Lung (tissue), 12 donors: ENCODE results near the gene NIT2. TPM values are rescaled to one million over a fixed set of nuclear protein-coding genes. Genes with fewer than 3 reads are reported as not detected.

Source experiments
- ATAC-seq: fragments of 200-7000 bp; cut with Tn5 transposase; one replicate; pipeline ENCODE4 v1.9.1; 2020; ENCODE audit warnings: moderate number of reproducible peaks; ENCODE audit not compliant: insufficient read depth, low FRiP score
- DNase-seq, 3 donors: peaks; one replicate each; pipeline ENCODE4 v3.0.0-alpha.2; 2013 to 2017
- H3K27ac ChIP-seq, 2 donors: one replicate each; pipeline ENCODE4 v1.5.1; 2013; ENCODE audit warnings: mild to moderate bottlenecking in 2 of 2, moderate library complexity in 2 of 2, control low read depth in 1 of 2, inconsistent platforms in 1 of 2, low read depth in 1 of 2, low read length in 1 of 2
- H3K27me3 ChIP-seq, 3 donors: one replicate each; pipeline ENCODE4 v1.5.1; 2013; ENCODE audit warnings: low read length in 2 of 3; ENCODE audit not compliant: control insufficient read depth in 3 of 3, insufficient read depth in 3 of 3
- H3K36me3 ChIP-seq, 4 donors: one replicate each; pipeline ENCODE4 v1.5.1; 2013; ENCODE audit warnings: low read length in 4 of 4, mild to moderate bottlenecking in 1 of 4, moderate library complexity in 1 of 4; ENCODE audit not compliant: control insufficient read depth in 4 of 4, insufficient read depth in 4 of 4
- H3K4me1 ChIP-seq, 5 donors: one replicate each; pipeline ENCODE4 v1.5.1; 2013; ENCODE audit warnings: low read length in 5 of 5, mild to moderate bottlenecking in 2 of 5, moderate library complexity in 1 of 5; ENCODE audit not compliant: control insufficient read depth in 5 of 5, insufficient read depth in 5 of 5
- H3K4me3 ChIP-seq: one replicate; pipeline ENCODE4 v1.5.1; 2013; ENCODE audit warnings: mild to moderate bottlenecking, control low read depth, moderate library complexity
- H3K9ac ChIP-seq, 2 donors: one replicate each; pipeline ENCODE4 v1.5.1; 2013; ENCODE audit warnings: low read length in 2 of 2, control low read depth in 1 of 2; ENCODE audit not compliant: insufficient read depth in 1 of 2
- H3K9me3 ChIP-seq, 4 donors: one replicate each; pipeline ENCODE4 v1.5.1; 2013; ENCODE audit warnings: low read length in 3 of 4, mild to moderate bottlenecking in 1 of 4, moderate library complexity in 1 of 4; ENCODE audit not compliant: control insufficient read depth in 4 of 4, insufficient read depth in 3 of 4
- WGBS, 2 donors: extraction: QIAGEN DNeasy Blood & Tissue Kit; methylation state at CpG; one replicate each; pipeline ENCODE4 v1.1.7; 2013; 5-methylcytosine and 5-hydroxymethylcytosine counted together
- polyA plus RNA-seq, 2 donors: library from polyadenylated mRNA; stranded (reverse); fragments of 200-250 nt; gene quantifications; one replicate each; pipeline ENCODE4 v1.2.1, GENCODE V29; 2013
- total RNA-seq, 2 donors: library from RNA; depleted of rRNA in 1 of 2; stranded (reverse); fragments of >200 nt in 1 of 2; gene quantifications; one replicate each; pipeline ENCODE4 v1.2.1, GENCODE V29; 2014 to 2021
- TF ChIP-seq, protein P1 (sequence below): IDR thresholded peaks from 2 replicates; pipeline ENCODE4 v1.5.1; 2012; ENCODE audit warnings: mild to moderate bottlenecking; ENCODE audit errors: control extremely low read depth, extremely low read depth
- donor health status: control.
- donor health status: control.
- donor health status: Bipolar disorder and iron deficiency.
- donor health status: healthy.
- donor health status: DM: yes; HTN: yes; CAD: no.

Gene NIT2
- total and polyA plus RNA-seq, 4 donors, result 20.2 to 42.0 (median 29.3) TPM

DNA sequence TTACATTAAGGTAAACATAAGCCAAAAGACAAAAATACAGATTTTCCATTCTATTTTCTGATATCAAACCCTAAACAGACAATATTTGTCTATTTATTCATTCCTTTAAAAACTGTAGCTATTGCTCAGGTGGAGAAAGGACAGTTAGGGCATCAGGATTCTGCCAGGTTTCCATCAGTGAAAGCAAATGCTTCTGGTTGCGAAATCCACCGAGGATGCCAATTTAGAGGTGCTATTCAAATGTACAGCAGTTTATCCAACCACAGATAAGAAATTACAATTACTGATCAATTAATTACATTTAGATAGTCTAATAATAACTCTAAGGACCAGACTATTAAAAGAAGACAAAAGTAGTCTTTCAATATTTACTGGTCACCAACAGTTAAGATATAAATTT lies 62.4 kb downstream of the NIT2 start:
- WGBS, 2 donors, result 58 to 69% methylated on average over 2 of the region's 2 CpGs
- Histone ChIP-seq H3K27ac (no peak overlapping the region), H3K36me3 (peaks cover 0 to 2% (median 2%) of the 10 kb centered on the region in 4 donors), H3K4me1 (peaks cover 3 to 17% (median 10%) of the 10 kb centered on the region in 5 donors), H3K9me3 (no peaks in the 10 kb centered on the region), H3K27me3 (no peaks in the 10 kb centered on the region), H3K4me3 (no peak overlapping the region), H3K9ac (no peak overlapping the region)
- TF ChIP-seq, protein P1, sequence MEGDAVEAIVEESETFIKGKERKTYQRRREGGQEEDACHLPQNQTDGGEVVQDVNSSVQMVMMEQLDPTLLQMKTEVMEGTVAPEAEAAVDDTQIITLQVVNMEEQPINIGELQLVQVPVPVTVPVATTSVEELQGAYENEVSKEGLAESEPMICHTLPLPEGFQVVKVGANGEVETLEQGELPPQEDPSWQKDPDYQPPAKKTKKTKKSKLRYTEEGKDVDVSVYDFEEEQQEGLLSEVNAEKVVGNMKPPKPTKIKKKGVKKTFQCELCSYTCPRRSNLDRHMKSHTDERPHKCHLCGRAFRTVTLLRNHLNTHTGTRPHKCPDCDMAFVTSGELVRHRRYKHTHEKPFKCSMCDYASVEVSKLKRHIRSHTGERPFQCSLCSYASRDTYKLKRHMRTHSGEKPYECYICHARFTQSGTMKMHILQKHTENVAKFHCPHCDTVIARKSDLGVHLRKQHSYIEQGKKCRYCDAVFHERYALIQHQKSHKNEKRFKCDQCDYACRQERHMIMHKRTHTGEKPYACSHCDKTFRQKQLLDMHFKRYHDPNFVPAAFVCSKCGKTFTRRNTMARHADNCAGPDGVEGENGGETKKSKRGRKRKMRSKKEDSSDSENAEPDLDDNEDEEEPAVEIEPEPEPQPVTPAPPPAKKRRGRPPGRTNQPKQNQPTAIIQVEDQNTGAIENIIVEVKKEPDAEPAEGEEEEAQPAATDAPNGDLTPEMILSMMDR, result no peak
- DNase-seq (no peak), ATAC-seq (no peak)

DNA sequence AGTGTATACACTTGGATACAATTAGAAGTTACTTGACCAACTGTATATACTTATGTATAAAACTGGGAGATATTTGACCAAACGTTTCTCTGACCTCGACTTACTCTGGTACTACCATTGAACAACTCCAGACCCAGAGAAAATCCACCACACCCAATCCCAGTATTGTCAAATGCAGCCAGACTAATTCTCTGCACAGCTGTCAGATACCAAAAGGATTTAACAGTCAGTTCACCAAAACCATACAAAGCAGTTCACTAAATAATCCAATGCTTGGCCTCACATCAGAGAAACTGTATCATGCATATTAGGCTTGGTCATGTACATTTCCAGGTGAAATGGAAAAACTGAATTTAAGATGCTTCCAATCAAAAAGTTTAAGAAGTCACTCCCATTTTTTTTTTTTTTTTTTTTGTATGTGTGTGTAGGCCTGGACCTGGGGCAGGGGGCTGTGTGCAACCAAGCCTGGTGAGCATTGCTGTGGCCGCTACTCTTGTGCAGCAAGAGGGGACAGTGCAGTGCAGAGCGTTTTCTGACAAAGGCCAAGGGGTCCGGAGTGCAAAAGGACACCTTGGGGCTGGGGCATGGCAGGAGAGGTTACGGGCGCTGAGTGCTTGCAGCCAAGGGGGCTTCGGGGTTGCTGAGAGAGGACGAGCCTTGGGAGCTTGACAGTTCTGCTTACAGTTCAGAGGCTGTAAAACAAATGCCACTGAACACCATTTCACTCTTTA lies 64.9 kb downstream of the NIT2 start:
- no peak for ATAC-seq
- Histone ChIP-seq H3K4me3 (peak overlapping the region; percentile 33), H3K4me1 (peaks cover 5 to 32% (median 14%) of the 10 kb centered on the region in 5 donors), H3K36me3 (peaks cover 0 to 2% (median 0%) of the 10 kb centered on the region in 4 donors), H3K9me3 (no peaks in the 10 kb centered on the region), H3K27ac (peak overlapping the region in 1 of 2 donors; percentile 41), H3K27me3 (no peaks in the 10 kb centered on the region), H3K9ac (peak overlapping the region; percentile 6 to 96)
- 56 to 59% methylated on average over 9 of the region's 9 CpGs for WGBS, 2 donors
- no peak for DNase-seq
- TF ChIP-seq, protein P1, result no peak

DNA sequence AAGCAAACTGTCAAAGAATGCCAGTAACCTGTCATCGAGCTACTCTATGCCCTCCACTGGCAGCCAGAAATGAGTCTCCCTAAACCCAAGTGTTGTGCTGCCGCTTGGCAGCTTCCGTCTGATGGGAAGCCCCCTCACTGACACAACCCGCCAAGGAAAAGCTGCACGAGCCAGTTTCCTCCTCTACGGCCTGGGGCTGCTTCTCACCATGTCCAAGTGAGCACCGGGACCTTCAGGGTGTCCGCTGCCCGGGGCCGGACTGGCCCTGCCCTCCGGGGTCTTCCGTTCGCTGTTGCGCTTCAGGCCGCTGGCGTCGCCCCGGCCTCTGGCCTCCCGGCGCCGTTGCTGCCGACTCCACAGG lies 65.8 kb downstream of the NIT2 start:
- no peak for ATAC-seq
- peak in 2 of 3 donors; percentile 39 to 40 for DNase-seq
- Histone ChIP-seq H3K9ac (peak overlapping the region; percentile 6 to 96), H3K36me3 (peaks cover 0 to 2% (median 0%) of the 10 kb centered on the region in 4 donors), H3K4me3 (peak overlapping the region; percentile 96), H3K27ac (peak overlapping the region; percentile 96 to 97), H3K4me1 (peaks cover 5 to 32% (median 14%) of the 10 kb centered on the region in 5 donors), H3K27me3 (no peaks in the 10 kb centered on the region), H3K9me3 (no peaks in the 10 kb centered on the region)
- WGBS, 2 donors, result 0 to 1% methylated on average over 22 of the region's 22 CpGs
- TF ChIP-seq, protein P1, result no peak
